ENCODE data around the gene VPS35L.

- no peak for TF ChIP-seq CTCF (CRISPR knock-in tag; IDR thresholded peaks at IDR 0.05)
- TF ChIP-seq MEIS2 (CRISPR knock-in tag; IDR thresholded peaks at IDR 0.05): no peak
Observed at GRCh38 chr16:19582050-19582831, 26.7 kb downstream of the VPS35L start.

Data from HepG2 (cell line).